H1 (cell line): Measurements from ENCODE around the gene HMG20A. TPM values are rescaled to one million over a fixed set of nuclear protein-coding genes. Genes with fewer than 3 reads are reported as not detected.

Experiments used
- CHD7 ChIP-seq: fragments of 300-600 bp; sonication (generic); IDR thresholded peaks from 2 replicates; pipeline ENCODE4 v1.7.1; 2012; ENCODE audit warnings: low read length, moderate library complexity, mild to moderate bottlenecking, inconsistent platforms; ENCODE audit not compliant: insufficient replicate concordance
- EZH2 ChIP-seq: fragments of 200-600 bp; sonication (generic); IDR thresholded peaks from 2 replicates; pipeline ENCODE4 v1.7.1; 2012; ENCODE audit warnings: low read depth, mild to moderate bottlenecking, moderate library complexity, low read length, inconsistent platforms; ENCODE audit not compliant: severe bottlenecking
- NRF1 ChIP-seq: IDR thresholded peaks from 2 replicates; pipeline ENCODE4 v1.6.1; 2011; ENCODE audit warnings: mild to moderate bottlenecking, low read depth, low read length, improper control_type of control experiment
- RXRA ChIP-seq: IDR thresholded peaks from 2 replicates; pipeline ENCODE4 v1.6.1; 2011; ENCODE audit warnings: low read depth, mild to moderate bottlenecking, low read length, moderate library complexity; ENCODE audit not compliant: insufficient read depth
- USF2 ChIP-seq: IDR thresholded peaks from 2 replicates; pipeline ENCODE4 v1.6.1; 2011; ENCODE audit warnings: low read length, improper control_type of control experiment
- polyA plus RNA-seq, 7 experiments: library from polyadenylated mRNA; depleted of rRNA in 3 of 7; stranded (reverse) in 5 of 7; unstranded in 2 of 7; fragments of >200 nt in 5 of 7; fragments of 200-250 nt in 2 of 7; gene quantifications; 1 replicate in 5 of 7; 2 replicates in 1 of 7; 4 replicates in 1 of 7; pipeline versions ENCODE4 v1.2.1 to v1.2.3, GENCODE V29; 2011 to 2013; ENCODE audit warnings: missing spikeins in 2 of 7, mixed read lengths in 2 of 7
- total RNA-seq: library from RNA; stranded (reverse); fragmentation: NEBNext Ultra II Directional; extraction: Animal tissue kit (Norgen Biotek cat#: 25700); gene quantifications from 2 replicates; pipeline ENCODE4 v1.2.1, GENCODE V29; 2021

HMG20A gene
- total and polyA plus RNA-seq, 2 of the 8 experiments (the other 6 are each of a cell fraction or from before 2014, with no cell fraction given), result 52.1 to 59.7 TPM

GRCh38 chr15:77486542-77487468 is 66.1 kb downstream of the HMG20A start (continued):
- TF ChIP-seq CHD7, result no peak
- no peak for TF ChIP-seq RXRA
- no peak for TF ChIP-seq NRF1
- TF ChIP-seq EZH2, result no peak
- no peak for TF ChIP-seq USF2
- TF ChIP-seq, all 59 proteins: peak for 0
